ENCODE results near the gene MCTP1.

DNA sequence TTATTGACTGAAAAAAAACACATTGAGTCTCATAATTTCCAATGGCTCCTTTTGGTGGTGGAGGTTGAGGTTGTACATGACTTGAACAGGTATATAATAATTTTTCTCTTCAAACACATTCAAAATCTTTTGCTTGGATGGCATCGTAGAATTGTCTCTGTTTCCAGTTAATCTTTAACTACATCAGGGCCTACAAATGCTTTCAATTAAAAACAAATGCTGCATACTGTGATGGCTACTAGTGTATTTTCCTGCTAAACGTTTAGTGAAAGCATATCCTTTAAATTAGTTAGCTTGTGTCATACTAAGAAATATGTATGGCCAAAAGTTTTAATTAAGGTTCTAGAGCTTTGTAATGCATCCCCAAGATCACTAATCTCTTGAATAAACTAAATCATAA lies 352.6 kb downstream of the MCTP1 start:
- TF ChIP-seq CTCF (IDR thresholded peaks at IDR 0.05) (no peak), EP300 (IDR thresholded peaks at IDR 0.05) (no peak), POLR2A (IDR thresholded peaks at IDR 0.05) (no peak)

Measured in tibial nerve (tissue), 4 donors.